COLO668 (cell line): Measurements from ENCODE around the gene CERKL.

Experiments used
- DNase-seq: peaks from one replicate; lab custom pipeline; 2025; ENCODE audit not compliant: unreplicated experiment; lab: John Stamatoyannopoulos, UW

Gene CERKL

GRCh38 chr2:181678861-181679543, 22.1 kb upstream of the CERKL start:
- DNase-seq = peak; percentile 16

DNA sequence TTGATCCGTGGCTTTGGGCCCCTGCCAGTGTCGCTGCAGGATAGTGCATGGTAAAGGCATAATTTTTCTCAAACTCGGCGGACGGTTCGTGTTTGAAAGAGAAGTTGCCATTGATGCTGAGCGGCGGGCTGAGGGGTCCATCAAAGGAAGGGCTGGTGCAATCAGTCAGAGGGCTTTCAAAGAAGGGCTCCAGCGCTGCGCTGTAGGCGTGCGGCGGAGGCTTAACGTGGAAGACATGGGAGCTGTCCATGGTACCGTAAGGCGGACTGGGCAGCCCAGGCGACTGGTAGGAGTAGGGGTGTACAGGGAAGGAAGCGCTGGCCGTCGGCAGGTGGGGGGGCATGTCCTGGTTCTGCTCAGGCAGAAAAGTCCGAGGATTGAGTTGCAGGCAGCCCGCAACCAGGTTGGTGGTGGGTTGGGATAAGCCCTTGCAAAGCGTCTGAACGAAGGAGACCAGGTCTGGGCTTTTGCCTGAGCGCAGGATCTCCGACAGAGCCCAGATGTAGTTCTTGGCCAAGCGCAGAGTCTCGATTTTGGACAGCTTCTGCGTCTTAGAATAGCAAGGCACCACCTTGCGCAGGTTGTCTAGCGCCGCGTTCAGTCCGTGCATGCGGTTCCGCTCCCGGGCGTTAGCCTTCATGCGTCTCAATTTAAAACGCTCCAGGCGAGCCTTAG, 21.1 kb upstream of the CERKL start:
- peak; percentile 41 for DNase-seq

DNA sequence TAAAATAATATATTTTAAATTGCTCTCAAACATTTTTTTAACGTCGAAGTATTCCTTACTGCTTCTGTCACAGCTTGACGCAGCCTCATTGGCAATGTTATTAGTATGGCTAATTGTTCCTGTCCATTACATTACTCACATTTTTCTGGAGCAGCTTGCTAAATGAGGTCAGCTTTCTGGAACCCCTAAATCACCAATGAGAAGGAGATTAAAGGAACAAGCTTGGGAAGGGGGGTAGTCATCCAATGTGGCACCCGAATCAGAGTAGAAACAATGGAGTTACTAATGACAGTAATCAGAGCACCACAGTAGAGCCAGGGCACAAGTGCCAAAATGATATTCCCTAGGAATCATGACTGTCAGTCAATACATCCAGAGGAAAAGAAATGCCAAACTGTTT, 18.3 kb upstream of the CERKL start:
- DNase-seq = no peak

GRCh38 chr2:181674461-181674860, 17.6 kb upstream of the CERKL start:
- no peak for DNase-seq

- DNase-seq = peak; percentile 77
Measured at GRCh38 chr2:181673173-181673572, 16.3 kb upstream of the CERKL start.

DNA sequence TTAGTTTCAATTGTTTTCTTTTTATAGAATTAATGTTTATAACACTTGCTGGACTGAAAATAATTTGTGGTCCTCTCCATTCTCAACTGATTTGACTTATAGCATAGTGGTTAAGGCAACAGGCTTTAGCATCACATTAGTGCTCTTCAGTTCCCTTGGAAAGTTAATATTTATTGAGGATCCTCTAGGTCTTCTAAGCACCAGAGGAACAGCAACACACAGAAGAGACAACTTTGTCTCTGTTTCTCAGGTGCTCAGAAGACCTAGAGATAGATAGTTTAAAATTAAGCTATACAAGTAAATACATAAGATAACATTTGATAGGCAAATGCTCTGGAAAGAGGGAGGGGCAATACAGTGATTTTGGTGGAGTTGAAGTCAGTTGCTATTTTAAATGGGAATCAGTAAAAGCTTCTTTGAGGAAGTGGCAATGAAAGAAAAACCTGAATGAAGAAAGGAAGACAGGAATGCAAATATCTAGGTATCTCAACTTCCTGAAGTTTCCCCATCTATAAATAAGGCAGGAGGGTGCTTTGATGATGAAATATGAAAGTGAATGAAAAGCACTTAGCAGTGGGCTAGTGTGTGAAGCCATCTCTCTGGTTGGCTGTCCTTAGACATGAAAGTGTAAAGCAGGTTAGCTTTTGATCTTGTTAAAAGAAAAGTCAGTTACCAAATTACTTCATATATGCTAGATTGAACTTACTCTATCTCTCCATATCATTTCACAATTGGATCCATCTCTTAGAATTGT, 15.5 kb upstream of the CERKL start:
- no peak for DNase-seq

DNA sequence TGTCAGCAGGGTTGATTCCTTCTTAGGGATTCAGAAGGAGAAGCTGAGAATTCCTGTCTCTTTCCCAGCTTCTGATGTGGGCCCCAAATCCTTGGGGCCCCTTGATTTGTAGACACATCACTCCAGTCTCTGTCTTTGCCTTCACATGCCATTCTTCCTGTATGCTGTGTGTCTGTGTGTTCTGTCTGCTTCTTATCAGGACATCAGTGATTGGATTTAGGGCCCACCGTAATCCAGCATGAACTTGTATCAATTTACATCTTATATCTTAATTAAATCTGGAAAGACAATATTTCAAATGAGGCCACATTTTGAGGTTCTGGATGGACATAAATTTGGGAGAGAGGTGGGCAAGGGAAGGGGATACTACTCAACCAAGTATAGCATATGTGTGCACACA, 13.7 kb upstream of the CERKL start:
- no peak for DNase-seq

DNA sequence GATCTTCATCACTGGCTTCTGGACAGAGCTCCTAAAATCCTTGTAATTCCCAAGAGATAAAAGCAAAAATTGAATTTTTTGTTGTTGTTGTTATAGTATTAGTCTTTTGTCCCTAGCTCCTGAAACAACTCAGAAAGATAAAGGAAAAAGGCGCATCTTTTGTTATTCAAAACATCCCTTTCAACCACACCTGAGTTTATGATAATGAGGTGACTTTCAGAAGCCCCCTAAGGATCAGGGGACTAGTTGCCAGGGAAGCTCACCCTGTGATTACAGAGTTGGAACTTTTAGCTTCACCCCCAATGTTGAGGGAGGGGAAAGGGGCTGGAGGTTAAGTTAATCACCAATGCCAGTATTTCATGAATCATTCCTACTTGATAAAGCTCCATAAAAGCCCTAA, 10.3 kb upstream of the CERKL start:
- no peak for DNase-seq

- no peak for DNase-seq
Measured at GRCh38 chr2:181662287-181662686, 5.4 kb upstream of the CERKL start.

- peak; percentile 11 for DNase-seq
Measured at GRCh38 chr2:181660181-181660580, 3.3 kb upstream of the CERKL start.

DNA sequence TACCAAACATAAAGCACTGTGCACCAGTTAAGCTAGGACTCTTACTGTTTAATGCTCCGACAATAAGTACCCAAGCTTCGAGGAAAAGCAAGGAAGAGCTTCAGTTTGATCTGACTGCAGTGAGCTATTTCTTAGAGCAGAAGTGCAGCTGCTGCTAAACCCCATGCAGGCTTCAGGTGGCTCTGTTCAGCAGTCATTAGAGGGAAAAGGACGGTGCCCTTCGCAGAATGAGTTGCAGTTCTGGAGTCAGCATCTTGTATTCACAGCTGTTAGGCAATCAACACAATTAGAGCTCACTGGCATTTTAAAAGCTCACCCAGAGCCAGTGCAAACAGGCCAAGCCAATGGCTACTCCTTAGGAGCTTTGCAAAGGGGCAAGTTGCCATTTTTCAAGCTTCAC, 1.5 kb upstream of the CERKL start:
- no peak for DNase-seq

DNA sequence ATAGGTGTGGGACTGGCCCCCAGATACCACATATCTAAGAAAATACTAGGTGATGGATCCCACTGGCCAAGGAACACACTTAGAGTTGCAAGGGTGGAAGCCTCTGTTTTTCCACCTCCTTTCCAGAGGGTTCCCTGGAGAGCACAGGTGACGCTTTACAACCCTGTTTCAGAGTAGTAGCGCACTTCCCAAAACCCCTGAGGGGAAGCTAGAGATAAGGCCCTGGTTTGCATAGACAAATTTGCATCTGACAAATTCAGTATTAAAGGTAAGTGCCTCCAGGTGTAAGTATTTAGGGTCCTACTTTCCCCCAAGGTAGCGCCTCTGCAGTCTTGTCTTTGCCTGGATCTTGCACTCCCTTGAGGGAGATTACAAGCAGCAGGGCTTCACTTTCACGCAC, 474 bp upstream of the CERKL start:
- no peak for DNase-seq

- no peak for DNase-seq
Measured at GRCh38 chr2:181655519-181655918, 1.4 kb downstream of the CERKL start.

DNA sequence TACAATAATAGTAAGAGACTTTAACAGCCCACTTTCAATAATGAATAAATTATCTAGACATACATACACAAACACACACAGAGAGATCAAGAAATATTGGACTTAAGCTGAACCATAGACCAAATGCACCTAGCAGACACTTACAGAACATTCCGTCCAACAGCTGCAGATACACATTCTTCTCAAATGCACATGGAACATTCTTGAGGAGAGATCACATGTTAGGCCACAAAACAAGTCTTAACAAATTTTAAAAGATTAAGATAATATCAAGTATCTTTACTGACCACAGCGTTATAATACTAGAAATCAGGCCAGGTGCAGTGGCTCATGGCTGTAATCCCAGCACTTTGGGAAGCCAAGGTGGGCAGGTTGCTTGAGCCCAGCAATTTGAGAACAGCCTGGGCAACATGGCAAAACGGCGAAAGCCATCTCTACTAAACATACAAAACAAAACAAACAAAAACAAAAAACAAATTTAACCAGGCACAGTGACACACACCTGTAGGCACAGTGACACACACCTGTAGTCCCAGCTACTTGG, 7.4 kb downstream of the CERKL start:
- DNase-seq = no peak

- no peak for DNase-seq
Measured at GRCh38 chr2:181648478-181649155, 8.3 kb downstream of the CERKL start.

GRCh38 chr2:181646415-181646987, 10.4 kb downstream of the CERKL start:
- no peak for DNase-seq

GRCh38 chr2:181643151-181643550, 13.8 kb downstream of the CERKL start:
- DNase-seq = no peak

DNA sequence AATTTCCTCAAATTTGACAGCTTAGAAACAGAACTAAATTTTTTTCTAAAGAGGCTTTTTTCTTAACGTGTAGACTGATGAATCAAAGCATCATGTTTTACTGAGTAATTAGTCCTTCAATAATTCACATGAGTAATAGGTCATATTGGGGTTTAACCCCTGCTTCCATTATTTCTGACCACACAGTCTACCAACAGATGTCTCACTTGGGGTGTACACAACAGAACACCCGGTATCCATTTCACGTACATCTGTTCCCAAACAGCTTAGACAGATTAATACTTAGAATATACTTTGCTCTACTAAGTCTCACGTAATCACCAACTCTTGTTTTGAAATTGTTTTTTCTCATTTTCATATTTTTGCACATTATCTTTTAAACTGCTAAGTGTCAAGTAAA, 14.8 kb downstream of the CERKL start:
- no peak for DNase-seq

- DNase-seq = no peak
Measured at GRCh38 chr2:181639686-181640085, 17.2 kb downstream of the CERKL start.

DNA sequence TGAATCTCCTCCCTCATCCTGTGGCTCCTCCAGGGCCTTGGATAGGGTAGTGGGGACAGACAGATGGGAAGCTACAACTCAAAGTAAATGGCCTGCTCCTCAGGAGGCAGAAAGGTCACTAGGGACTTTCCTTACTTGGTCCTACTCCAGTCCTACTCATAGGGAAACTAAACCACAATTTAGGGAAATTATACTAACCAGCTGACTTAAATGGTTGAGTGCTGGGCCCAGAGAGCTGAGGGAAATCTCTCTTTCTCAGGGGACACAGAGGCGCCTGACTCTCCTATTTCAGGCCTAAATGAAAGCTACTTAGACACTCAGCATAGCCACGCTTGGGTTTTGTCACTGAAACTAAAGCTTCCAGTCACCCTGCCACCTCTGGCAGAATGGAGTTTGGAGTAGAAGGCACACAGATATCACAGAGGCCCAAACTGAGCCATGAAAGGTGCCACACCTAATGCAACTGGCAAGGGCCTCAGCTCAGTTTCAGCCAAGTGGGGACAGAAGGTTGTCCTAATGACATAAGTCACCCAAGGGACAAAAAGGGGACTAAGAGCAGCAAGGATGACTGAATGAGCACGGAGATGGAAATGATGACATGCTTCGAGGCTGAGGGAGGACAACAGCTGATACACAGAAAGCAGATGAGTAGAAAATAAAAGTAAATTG, 24.0 kb downstream of the CERKL start:
- DNase-seq = no peak
